GM12891 (cell line): ENCODE measurements around the gene PLA2G5.

Experiments
- POLR2A ChIP-seq: IDR thresholded peaks from 2 replicates; pipeline ENCODE4 v1.6.1; 2011; ENCODE audit warnings: low read depth, low read length, control low read depth
- POLR2AphosphoS5 ChIP-seq: IDR thresholded peaks from 2 replicates; pipeline ENCODE4 v1.6.1; 2011; ENCODE audit warnings: low read depth, low read length, control low read depth
- POU2F2 ChIP-seq: IDR thresholded peaks from 2 replicates; pipeline ENCODE4 v1.6.1; 2011; ENCODE audit warnings: low read depth, mild to moderate bottlenecking, control low read depth, low read length, moderate library complexity
- SPI1 ChIP-seq: IDR thresholded peaks from 2 replicates; pipeline ENCODE4 v1.6.1; 2011; ENCODE audit warnings: low read depth, low read length, control low read depth
- TAF1 ChIP-seq: IDR thresholded peaks from 2 replicates; pipeline ENCODE4 v1.6.1; 2011; ENCODE audit warnings: low read depth, low read length, control low read depth

DNA sequence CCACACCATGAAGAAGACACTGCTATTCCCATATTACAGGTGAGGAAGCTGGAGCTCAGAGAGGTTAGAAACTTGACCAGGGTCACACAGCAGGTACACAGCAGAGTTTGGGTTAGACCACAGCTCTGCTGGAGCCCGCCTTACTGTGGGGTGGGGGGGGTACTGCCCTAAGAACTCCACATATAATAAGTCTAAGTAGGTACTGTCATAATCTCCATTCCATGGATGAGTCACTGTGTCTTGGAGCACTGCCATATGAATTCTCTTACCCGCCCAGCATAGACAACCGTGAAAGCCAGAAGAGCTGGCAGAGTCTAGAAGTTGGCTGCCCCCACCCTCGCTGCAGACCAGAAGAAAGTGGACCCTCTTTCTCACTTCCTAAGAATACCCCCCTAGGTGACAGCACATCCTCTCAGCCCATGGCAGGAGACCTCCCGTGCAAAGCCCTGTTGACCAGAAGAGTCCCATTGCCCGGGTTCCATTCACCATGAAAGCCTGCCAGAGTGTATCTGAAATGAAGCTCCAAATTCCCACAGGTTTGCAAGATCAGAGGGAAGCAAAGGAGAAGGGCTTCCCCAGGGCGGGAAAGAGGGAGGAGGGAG is 54.6 kb downstream of the PLA2G5 start:
- TF ChIP-seq SPI1 (no peak), POLR2A (no peak), POLR2AphosphoS5 (no peak), POU2F2 (no peak), TAF1 (no peak)
